Measurements from ENCODE around the gene JOSD1. TPM values are rescaled to one million over a fixed set of nuclear protein-coding genes. Genes with fewer than 3 reads are reported as not detected.
A peak's percentile ranks its signal among the peaks of the same experiment; 100 is the strongest.

The JOSD1 gene
- total RNA-seq, 4 donors from 2014 or later, result 47.5 to 67.0 (median 64.6) TPM

GRCh38 chr22:38733329-38733723, 32.6 kb upstream of the JOSD1 start:
- ATAC-seq, result peak; percentile 47
- peak overlapping the region; percentile 37 to 89 (median 84) for H3K27ac ChIP-seq
- TF ChIP-seq, protein P1, sequence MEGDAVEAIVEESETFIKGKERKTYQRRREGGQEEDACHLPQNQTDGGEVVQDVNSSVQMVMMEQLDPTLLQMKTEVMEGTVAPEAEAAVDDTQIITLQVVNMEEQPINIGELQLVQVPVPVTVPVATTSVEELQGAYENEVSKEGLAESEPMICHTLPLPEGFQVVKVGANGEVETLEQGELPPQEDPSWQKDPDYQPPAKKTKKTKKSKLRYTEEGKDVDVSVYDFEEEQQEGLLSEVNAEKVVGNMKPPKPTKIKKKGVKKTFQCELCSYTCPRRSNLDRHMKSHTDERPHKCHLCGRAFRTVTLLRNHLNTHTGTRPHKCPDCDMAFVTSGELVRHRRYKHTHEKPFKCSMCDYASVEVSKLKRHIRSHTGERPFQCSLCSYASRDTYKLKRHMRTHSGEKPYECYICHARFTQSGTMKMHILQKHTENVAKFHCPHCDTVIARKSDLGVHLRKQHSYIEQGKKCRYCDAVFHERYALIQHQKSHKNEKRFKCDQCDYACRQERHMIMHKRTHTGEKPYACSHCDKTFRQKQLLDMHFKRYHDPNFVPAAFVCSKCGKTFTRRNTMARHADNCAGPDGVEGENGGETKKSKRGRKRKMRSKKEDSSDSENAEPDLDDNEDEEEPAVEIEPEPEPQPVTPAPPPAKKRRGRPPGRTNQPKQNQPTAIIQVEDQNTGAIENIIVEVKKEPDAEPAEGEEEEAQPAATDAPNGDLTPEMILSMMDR (IDR thresholded peaks at IDR 0.05), result peak in 3 of 4 experiments; percentile 55 to 74 (median 65)
- TF ChIP-seq POLR2AphosphoS5 (IDR thresholded peaks at IDR 0.05) (peak; percentile 6), EP300 (IDR thresholded peaks at IDR 0.05) (no peak)
- H3K9me3 ChIP-seq, result no peaks in the 10 kb centered on the region
- WGBS, 2 donors (ENCODE audit: low coverage in 1 of 2), result 0% methylated on average over 1 of the region's 4 CpGs; no CpG with 5 or more reads in 1 of the 2 donors
- H3K36me3 ChIP-seq, result peaks cover 0 to 86% of the 10 kb centered on the region in 2 donors
- H3K4me3 ChIP-seq, result no peak overlapping the region
- H3K4me1 ChIP-seq, result peaks cover 0 to 53% (median 26%) of the 10 kb centered on the region in 3 donors
- H3K27me3 ChIP-seq, result no peaks in the 10 kb centered on the region

- Histone ChIP-seq H3K4me3 (no peak overlapping the region), H3K36me3 (peaks cover 0 to 86% of the 10 kb centered on the region in 2 donors), H3K27me3 (no peaks in the 10 kb centered on the region), H3K4me1 (peaks cover 0 to 53% (median 26%) of the 10 kb centered on the region in 3 donors), H3K9me3 (no peaks in the 10 kb centered on the region), H3K27ac (peak overlapping the region in 3 of 4 donors; percentile 82 to 89 (median 85))
- TF ChIP-seq POLR2AphosphoS5 (IDR thresholded peaks at IDR 0.05) (peak; percentile 41), POLR2A (IDR thresholded peaks at IDR 0.05) (no peak)
- WGBS, 2 donors (ENCODE audit: low coverage in 1 of 2), result 57 to 84% methylated on average over 3 to 6 of the region's 13 CpGs
- peak; percentile 14 for ATAC-seq
These were observed 31.6 kb upstream of the JOSD1 start for GRCh38 chr22:38732251-38732815.

GRCh38 chr22:38731703-38732161, 31.0 kb upstream of the JOSD1 start:
- Histone ChIP-seq H3K4me3 (no peak overlapping the region), H3K27me3 (no peaks in the 10 kb centered on the region), H3K4me1 (peaks cover 0 to 52% (median 26%) of the 10 kb centered on the region in 3 donors), H3K36me3 (peaks cover 0 to 86% of the 10 kb centered on the region in 2 donors), H3K27ac (peak overlapping the region in 3 of 4 donors; percentile 82 to 89 (median 85)), H3K9me3 (no peaks in the 10 kb centered on the region)
- no peak for TF ChIP-seq POLR2A (IDR thresholded peaks at IDR 0.05)
- 61 to 69% methylated on average over 3 to 5 of the region's 6 CpGs for WGBS, 2 donors (ENCODE audit: low coverage in 1 of 2)
- no peak for ATAC-seq

DNA sequence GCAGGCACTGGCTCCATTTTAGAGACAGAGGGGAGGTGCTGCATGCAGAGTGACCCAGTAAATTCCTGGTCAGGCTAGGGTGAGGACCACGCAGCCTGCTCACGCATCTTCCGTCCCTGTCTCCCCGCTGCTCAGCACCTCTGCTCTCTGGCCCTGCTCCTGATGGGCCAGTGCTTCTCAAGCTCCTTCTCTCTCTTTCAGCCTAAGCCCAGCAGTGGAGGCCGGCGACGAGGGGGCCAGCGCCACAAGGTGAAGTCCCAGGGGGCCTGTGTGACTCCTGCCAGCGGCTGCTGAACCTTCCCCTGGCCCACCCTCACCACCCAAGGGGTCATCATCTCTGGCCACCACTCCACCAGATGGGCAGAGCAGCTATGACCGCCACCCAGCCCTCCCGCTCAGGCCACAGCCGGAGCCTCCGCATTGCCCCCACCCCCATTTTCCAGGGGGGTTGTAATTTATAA, 29.7 kb upstream of the JOSD1 start:
- Histone ChIP-seq H3K27me3 (no peaks in the 10 kb centered on the region), H3K4me3 (no peak overlapping the region), H3K4me1 (peaks cover 0 to 40% (median 26%) of the 10 kb centered on the region in 3 donors), H3K27ac (peak overlapping the region in 1 of 4 donors; percentile 6), H3K36me3 (peaks cover 0 to 86% of the 10 kb centered on the region in 2 donors), H3K9me3 (no peaks in the 10 kb centered on the region)
- no peak for ATAC-seq
- TF ChIP-seq, protein P1 (IDR thresholded peaks at IDR 0.05), result no peak
- TF ChIP-seq POLR2AphosphoS5 (IDR thresholded peaks at IDR 0.05) (no peak), EP300 (IDR thresholded peaks at IDR 0.05) (no peak), POLR2A (IDR thresholded peaks at IDR 0.05) (no peak)
- 93% methylated on average over 6 of the region's 13 CpGs; no CpG with 5 or more reads in 1 of the 2 donors for WGBS, 2 donors (ENCODE audit: low coverage in 1 of 2)

GRCh38 chr22:38729946-38730345, 29.2 kb upstream of the JOSD1 start:
- ATAC-seq, result no peak
- Histone ChIP-seq H3K9me3 (no peaks in the 10 kb centered on the region), H3K27me3 (no peaks in the 10 kb centered on the region), H3K4me3 (no peak overlapping the region), H3K36me3 (peaks cover 0 to 86% of the 10 kb centered on the region in 2 donors), H3K27ac (no peak overlapping the region), H3K4me1 (peaks cover 0 to 35% (median 22%) of the 10 kb centered on the region in 3 donors)
- 79 to 92% methylated on average over 2 to 4 of the region's 6 CpGs for WGBS, 2 donors (ENCODE audit: low coverage in 1 of 2)
- TF ChIP-seq EP300 (IDR thresholded peaks at IDR 0.05), result no peak
- TF ChIP-seq POLR2A (IDR thresholded peaks at IDR 0.05), result no peak
- no peak for TF ChIP-seq POLR2AphosphoS5 (IDR thresholded peaks at IDR 0.05)
- TF ChIP-seq, protein P1 (IDR thresholded peaks at IDR 0.05), result no peak

Measured in gastroesophageal sphincter (tissue), 4 donors.